DND-41 (cell line): ENCODE data around the gene NOS2.
"Not testable (repeated sequence)": the region's sequence is repeated elsewhere in the genome, so short reads cannot be mapped to it uniquely, and the experiment has no call there.

Experiments
- ATAC-seq: fragments of 200-7000 bp; cut with Tn5 transposase; 3 replicates; pipeline ENCODE4 v1.9.1; 2021; ENCODE audit warnings: low read depth; ENCODE audit not compliant: insufficient read depth
- DNase-seq: peaks from one replicate; pipeline ENCODE4 v3.0.0-alpha.2; 2020
- H2AFZ ChIP-seq: 2 replicates; pipeline ENCODE4 v1.6.0; 2012; ENCODE audit warnings: low read depth, low read length
- H3K27ac ChIP-seq: 2 replicates; pipeline ENCODE4 v1.5.1; 2012; ENCODE audit warnings: low read length, inconsistent platforms
- H3K27me3 ChIP-seq: fragments of 200-600 bp; sonication (generic); 2 replicates; pipeline ENCODE4 v1.6.0; 2012; ENCODE audit warnings: low read length, mild to moderate bottlenecking, inconsistent platforms; ENCODE audit not compliant: insufficient read depth, poor library complexity
- H3K36me3 ChIP-seq: 2 replicates; pipeline ENCODE4 v1.5.1; 2012; ENCODE audit warnings: low read length, inconsistent platforms; ENCODE audit not compliant: insufficient read depth
- H3K4me1 ChIP-seq: 2 replicates; pipeline ENCODE4 v1.5.1; 2012; ENCODE audit warnings: mild to moderate bottlenecking, low read length; ENCODE audit not compliant: insufficient read depth
- H3K4me2 ChIP-seq: 2 replicates; pipeline ENCODE4 v1.6.0; 2012; ENCODE audit warnings: mild to moderate bottlenecking, moderate library complexity, low read length, inconsistent platforms; ENCODE audit not compliant: insufficient read depth
- H3K4me3 ChIP-seq, 2 experiments: fragments of 200-600 bp in 1 of 2; shearing (Covaris generic) in 1 of 2; 2 replicates each; pipeline ENCODE4 v1.5.1; 2012 to 2016; ENCODE audit warnings: inconsistent platforms in 2 of 2, low read length in 2 of 2, mild to moderate bottlenecking in 2 of 2, low read depth in 1 of 2, moderate library complexity in 1 of 2
- H3K79me2 ChIP-seq: 2 replicates; pipeline ENCODE4 v1.6.0; 2012; ENCODE audit warnings: low read length, inconsistent platforms; ENCODE audit not compliant: insufficient read depth
- H3K9ac ChIP-seq: 2 replicates; pipeline ENCODE4 v1.6.0; 2012; ENCODE audit warnings: low read depth, mild to moderate bottlenecking, inconsistent platforms, low read length, moderate library complexity
- H3K9me3 ChIP-seq: 2 replicates; pipeline ENCODE4 v1.5.1; 2012; ENCODE audit warnings: low read length, moderate library complexity, mild to moderate bottlenecking, inconsistent platforms; ENCODE audit not compliant: insufficient read depth, severe bottlenecking
- H4K20me1 ChIP-seq: 2 replicates; pipeline ENCODE4 v1.6.0; 2012; ENCODE audit warnings: low read length; ENCODE audit not compliant: insufficient read depth
- EZH2 ChIP-seq: IDR thresholded peaks from 3 replicates; pipeline ENCODE4 v1.6.1; 2012; ENCODE audit warnings: borderline replicate concordance, low read depth, mild to moderate bottlenecking, moderate library complexity, low read length, inconsistent platforms; ENCODE audit not compliant: severe bottlenecking
- TF ChIP-seq, protein P1 (sequence below): IDR thresholded peaks from 2 replicates; pipeline ENCODE4 v1.5.1; 2012; ENCODE audit warnings: borderline replicate concordance, low read length, moderate library complexity, mild to moderate bottlenecking; ENCODE audit not compliant: poor library complexity, severe bottlenecking; ENCODE audit errors: extremely low read depth

Gene NOS2

GRCh38 chr17:27800522-27800921 is at the start of gene NOS2:
Gene NOS2 (minus strand): TSS chr17:27800529. CDS start chr17:27798809, 1,720 bp downstream.
- H3K9me3 ChIP-seq: no peaks in the 10 kb centered on the region
- H3K4me3 ChIP-seq: no peak within 1 kb of the TSS
- H3K79me2 ChIP-seq: no peaks in the 10 kb centered on the region
- H3K27ac ChIP-seq: no peak within 1 kb of the TSS
- H3K27me3 ChIP-seq: no peaks in the 10 kb centered on the region
- no peak for ATAC-seq
- DNase-seq: no peak
- H3K4me1 ChIP-seq: peaks cover 4% of the 10 kb centered on the region
- H3K4me2 ChIP-seq: no peak within 1 kb of the TSS
- no peaks in the 10 kb centered on the region for H4K20me1 ChIP-seq
- H3K9ac ChIP-seq: no peak within 1 kb of the TSS
- TF ChIP-seq, protein P1, sequence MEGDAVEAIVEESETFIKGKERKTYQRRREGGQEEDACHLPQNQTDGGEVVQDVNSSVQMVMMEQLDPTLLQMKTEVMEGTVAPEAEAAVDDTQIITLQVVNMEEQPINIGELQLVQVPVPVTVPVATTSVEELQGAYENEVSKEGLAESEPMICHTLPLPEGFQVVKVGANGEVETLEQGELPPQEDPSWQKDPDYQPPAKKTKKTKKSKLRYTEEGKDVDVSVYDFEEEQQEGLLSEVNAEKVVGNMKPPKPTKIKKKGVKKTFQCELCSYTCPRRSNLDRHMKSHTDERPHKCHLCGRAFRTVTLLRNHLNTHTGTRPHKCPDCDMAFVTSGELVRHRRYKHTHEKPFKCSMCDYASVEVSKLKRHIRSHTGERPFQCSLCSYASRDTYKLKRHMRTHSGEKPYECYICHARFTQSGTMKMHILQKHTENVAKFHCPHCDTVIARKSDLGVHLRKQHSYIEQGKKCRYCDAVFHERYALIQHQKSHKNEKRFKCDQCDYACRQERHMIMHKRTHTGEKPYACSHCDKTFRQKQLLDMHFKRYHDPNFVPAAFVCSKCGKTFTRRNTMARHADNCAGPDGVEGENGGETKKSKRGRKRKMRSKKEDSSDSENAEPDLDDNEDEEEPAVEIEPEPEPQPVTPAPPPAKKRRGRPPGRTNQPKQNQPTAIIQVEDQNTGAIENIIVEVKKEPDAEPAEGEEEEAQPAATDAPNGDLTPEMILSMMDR: no peak
- TF ChIP-seq EZH2: no peak
- no peak within 1 kb of the TSS for H2AFZ ChIP-seq
- no peaks in the 10 kb centered on the region for H3K36me3 ChIP-seq

DNA sequence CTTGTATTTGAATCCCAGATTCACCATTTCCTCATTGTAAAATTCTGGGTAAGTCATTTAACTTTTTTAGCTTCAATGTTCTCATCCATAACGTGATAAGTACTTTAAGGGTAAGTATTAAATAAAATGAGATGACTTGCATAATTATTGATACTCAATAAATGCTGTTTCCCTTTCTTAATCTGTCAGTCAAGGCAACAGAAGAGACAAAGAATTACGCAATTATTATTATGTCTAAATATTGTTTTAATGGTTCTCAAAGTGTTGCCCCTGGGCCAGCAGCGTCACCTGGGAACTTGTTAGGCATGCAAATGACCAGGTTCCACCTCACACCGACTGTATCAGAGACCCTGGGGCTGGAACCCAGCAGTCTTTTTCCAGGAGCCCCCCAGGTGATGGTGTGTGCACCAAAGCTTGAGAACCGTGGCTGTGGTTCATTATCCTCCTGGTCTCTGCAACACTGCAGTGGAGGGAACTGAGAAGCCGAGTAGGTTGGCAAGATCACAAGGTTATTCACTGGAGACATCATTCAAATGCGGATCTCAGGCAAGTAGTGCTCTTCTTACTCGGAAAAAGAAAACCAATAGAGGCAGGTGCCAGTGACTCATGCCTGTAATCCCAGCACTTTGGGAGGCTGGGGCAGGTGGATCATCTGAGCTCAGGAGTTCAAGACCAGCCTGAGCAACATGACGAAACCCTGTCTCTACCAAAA is 49.3 kb upstream of the NOS2 start:
- H3K4me2 ChIP-seq: no peak overlapping the region
- H3K4me3 ChIP-seq: no peak overlapping the region
- H2AFZ ChIP-seq: no peak overlapping the region
- H3K4me1 ChIP-seq: peaks cover 13% of the 10 kb centered on the region
- no peak for DNase-seq
- H3K9me3 ChIP-seq: no peaks in the 10 kb centered on the region
- no peaks in the 10 kb centered on the region for H3K79me2 ChIP-seq
- no peak overlapping the region for H3K9ac ChIP-seq
- ATAC-seq: no peak
- no peaks in the 10 kb centered on the region for H3K27me3 ChIP-seq
- H3K36me3 ChIP-seq: no peaks in the 10 kb centered on the region
- TF ChIP-seq, protein P1: no peak
- no peak for TF ChIP-seq EZH2
- H4K20me1 ChIP-seq: no peaks in the 10 kb centered on the region
- H3K27ac ChIP-seq: no peak overlapping the region

- Histone ChIP-seq H3K4me2 (no peak overlapping the region), H3K79me2 (no peaks in the 10 kb centered on the region), H3K4me3 (no peak overlapping the region), H3K27ac (no peak overlapping the region), H4K20me1 (no peaks in the 10 kb centered on the region), H3K4me1 (peaks cover 13% of the 10 kb centered on the region), H3K9ac (no peak overlapping the region), H2AFZ (no peak overlapping the region), H3K36me3 (no peaks in the 10 kb centered on the region), H3K9me3 (no peaks in the 10 kb centered on the region), H3K27me3 (no peaks in the 10 kb centered on the region)
- no peak for ATAC-seq
- TF ChIP-seq, protein P1: no peak
- TF ChIP-seq EZH2: no peak
- DNase-seq: no peak
Observed at GRCh38 chr17:27848931-27849330, 48.6 kb upstream of the NOS2 start.

- H3K4me3 ChIP-seq, H3K9me3 ChIP-seq, H4K20me1 ChIP-seq, H3K79me2 ChIP-seq, H2AFZ ChIP-seq, DNase-seq, H3K27me3 ChIP-seq, H3K27ac ChIP-seq, H3K36me3 ChIP-seq, H3K9ac ChIP-seq, ATAC-seq: not testable (repeated sequence)
- Histone ChIP-seq H3K4me1 (peaks cover 13% of the 10 kb centered on the region), H3K4me2 (peak overlapping the region; percentile 45)
Observed at GRCh38 chr17:27846808-27847307, 46.5 kb upstream of the NOS2 start.
